Colon (tissue), 2 donors: ENCODE results near the gene MAGEA12.
"Not testable (repeated sequence)": the region's sequence is repeated elsewhere in the genome, so short reads cannot be mapped to it uniquely, and the experiment has no call there.

Experiments
- FAIRE-seq: peaks from 2 replicates; lab custom pipeline; 2012; peaks lifted over from hg19 to GRCh38; lab: Jason Lieb, UNC
- donor health status: control.
- donor health status: control.

The MAGEA12 gene

DNA sequence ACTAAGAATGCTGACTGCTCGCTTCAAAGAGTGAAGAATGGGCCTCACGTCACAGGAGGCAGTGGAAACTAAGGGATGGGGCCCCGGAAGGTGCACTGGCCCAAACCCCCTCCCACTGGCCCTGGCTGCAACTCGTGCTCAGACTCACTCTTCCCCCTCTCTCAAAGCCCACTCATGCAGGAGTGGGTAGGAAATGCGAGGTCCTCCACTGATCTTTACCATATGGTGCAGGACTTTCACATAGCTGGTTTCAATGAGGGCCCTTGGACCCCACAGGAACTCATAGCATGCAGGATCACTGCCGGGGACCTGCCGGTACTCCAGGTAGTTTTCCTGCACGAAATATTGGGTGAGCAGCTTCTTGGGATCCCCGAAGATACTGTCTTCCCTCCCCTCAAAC, 33.0 kb downstream of the MAGEA12 start:
- not testable (repeated sequence) for FAIRE-seq

DNA sequence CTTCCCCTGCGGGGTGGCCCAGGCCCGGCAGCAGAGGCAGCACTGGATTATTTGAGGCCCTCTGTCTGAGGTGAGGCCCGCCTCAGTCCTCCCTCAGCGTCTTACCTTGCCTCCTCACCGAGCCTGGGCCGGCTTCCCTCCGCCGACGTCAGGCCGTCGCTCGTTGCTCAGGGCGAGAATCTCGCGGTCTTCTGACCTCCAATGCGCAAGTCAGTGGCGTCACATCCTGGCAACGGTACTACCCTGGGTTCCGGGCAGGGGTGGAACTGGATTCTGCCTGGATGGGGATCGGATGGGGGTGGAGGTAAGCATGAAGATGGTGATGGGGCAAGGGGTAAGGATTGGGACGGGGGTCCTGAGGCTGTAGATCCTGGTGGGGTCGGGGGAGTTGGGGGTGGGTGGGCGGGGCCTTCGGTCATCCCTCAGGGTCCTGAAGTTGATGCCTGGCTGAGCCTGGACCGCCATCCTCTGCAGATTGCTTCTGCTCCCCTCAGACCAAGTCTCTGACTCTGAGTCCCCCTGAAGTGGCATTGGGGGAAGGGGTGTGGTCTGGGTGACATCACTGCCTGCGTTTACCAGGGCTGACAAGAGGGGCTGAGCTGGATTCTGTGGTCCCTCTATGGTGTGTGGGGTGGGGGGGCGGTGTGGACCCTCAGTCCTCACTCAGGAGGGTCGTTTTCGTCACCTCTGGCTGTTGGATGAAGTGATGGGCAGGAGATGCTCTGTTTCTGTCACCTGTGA, 36.2 kb downstream of the MAGEA12 start, which contains the start of gene MAGEA6:
Gene MAGEA6, minus strand, starts transcription at position 141 of the 741 bp plus-strand sequence. CDS start 2,039 bp downstream, outside the sequence.
- not testable (repeated sequence) for FAIRE-seq

DNA sequence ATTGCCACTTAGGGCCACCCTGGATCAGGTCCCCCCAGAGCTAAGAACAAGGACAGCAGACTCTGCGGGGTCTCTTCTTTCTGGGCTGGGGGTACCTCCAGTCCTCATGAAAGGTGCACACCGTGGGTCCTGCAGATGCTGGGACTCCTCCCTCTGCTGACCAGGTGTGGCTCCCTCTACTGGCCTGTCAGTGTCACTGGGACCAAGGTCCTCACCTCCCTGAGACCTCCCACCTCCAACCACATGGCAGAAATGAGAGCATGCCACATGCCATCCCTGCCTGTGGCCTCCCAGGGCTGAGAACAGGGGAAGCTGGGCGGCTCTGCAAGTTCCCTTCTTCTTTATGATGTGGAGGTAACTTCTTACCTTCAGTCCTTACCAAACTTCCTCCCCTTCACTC, 53.5 kb downstream of the MAGEA12 start:
- not testable (repeated sequence) for FAIRE-seq
